HG03457 (cell line): Measurements from ENCODE around the gene C5orf15.
"Not testable (repeated sequence)": the region's sequence is repeated elsewhere in the genome, so short reads cannot be mapped to it uniquely, and the experiment has no call there.

Experiments
- ATAC-seq: cut with Tn5 transposase; IDR thresholded peaks from one replicate; pipeline ENCODE4 v1.9.1; 2021; ENCODE audit warnings: moderate number of reproducible peaks; ENCODE audit not compliant: unreplicated experiment

The C5orf15 gene

GRCh38 chr5:133994297-133994989 lies 26.0 kb upstream of the C5orf15 start:
- no peak for ATAC-seq

GRCh38 chr5:133993185-133993936 lies 24.9 kb upstream of the C5orf15 start:
- ATAC-seq: no peak

DNA sequence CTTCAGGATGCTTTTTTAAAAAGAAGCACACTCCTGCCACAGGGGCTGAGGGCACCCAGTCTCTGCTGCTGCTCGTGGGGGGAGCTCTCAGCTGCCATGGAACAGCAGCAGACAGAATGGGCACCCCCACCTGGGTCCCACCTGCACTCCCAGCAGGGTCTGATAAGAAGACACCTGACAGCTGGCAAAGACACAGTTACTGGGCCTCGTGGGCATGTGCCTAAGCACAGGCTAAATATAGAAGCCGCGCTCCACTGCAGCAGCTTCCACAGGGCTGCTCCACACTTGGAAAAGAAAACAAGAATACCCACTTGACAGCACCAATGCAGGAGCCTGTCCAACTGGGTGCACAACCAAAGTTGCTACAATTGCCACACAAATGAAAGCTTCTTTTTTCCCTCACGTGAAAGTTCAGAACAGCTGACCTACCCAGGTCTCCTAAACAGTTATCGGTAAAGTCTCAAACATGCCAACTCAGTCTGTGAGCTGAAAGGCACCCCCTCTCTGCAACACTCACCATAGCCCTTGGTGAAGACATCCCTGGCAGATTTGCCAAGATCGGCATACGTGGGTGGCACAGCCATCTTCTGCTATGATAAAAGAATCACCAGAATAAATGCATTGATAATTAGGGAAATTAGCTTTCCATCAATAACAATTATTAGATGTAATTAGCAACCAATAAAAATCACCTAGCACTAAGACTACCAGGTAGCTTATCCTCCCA lies 24.2 kb upstream of the C5orf15 start:
- no peak for ATAC-seq

- ATAC-seq: no peak
Measured at GRCh38 chr5:133991171-133991910, 22.9 kb upstream of the C5orf15 start.

DNA sequence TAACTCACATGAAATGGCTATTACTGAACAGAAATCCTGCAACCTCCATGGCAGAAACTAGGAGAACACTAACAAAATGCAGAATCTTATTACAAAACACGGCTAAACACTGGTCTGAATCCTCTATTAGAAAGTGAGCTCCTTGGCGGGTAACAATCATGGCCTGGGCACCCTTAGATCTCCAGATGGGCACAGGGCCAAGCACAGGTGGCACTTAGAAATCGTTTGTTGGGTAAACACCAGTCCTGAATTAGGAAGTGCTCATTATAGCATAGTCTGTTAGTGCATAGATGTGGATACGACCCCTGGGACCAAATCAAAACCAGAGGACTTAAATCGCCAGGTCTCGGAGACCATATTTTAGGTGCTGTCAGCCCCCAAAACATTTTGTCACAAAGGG lies 22.0 kb upstream of the C5orf15 start:
- ATAC-seq: no peak

GRCh38 chr5:133985540-133986180 lies 17.2 kb upstream of the C5orf15 start:
- ATAC-seq: no peak

DNA sequence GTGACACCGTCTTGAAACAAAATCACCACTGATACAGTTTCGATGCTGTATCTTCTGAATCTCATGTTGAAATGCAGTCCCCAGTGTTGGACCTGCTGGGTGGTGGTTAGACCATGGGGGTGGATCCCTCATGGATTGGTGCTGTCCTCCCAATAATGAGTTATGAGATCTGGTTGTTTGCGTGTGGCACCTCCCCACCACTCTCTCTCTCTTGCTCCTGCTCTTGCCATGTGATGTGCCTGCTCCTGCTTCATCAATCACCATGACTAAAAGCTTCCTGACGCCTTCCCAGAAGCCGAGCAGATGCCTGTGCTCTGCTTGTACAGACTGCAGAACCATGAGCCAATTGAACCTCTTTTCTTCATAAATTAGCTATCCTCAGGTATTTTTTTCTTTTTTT lies 15.2 kb upstream of the C5orf15 start:
- no peak for ATAC-seq

- no peak for ATAC-seq
Measured at GRCh38 chr5:133981714-133982113, 13.3 kb upstream of the C5orf15 start.

GRCh38 chr5:133980652-133981051 lies 12.2 kb upstream of the C5orf15 start:
- ATAC-seq: no peak

- ATAC-seq: no peak
Measured at GRCh38 chr5:133978943-133979342, 10.5 kb upstream of the C5orf15 start.

- ATAC-seq: no peak
Measured at GRCh38 chr5:133977858-133978257, 9.4 kb upstream of the C5orf15 start.

DNA sequence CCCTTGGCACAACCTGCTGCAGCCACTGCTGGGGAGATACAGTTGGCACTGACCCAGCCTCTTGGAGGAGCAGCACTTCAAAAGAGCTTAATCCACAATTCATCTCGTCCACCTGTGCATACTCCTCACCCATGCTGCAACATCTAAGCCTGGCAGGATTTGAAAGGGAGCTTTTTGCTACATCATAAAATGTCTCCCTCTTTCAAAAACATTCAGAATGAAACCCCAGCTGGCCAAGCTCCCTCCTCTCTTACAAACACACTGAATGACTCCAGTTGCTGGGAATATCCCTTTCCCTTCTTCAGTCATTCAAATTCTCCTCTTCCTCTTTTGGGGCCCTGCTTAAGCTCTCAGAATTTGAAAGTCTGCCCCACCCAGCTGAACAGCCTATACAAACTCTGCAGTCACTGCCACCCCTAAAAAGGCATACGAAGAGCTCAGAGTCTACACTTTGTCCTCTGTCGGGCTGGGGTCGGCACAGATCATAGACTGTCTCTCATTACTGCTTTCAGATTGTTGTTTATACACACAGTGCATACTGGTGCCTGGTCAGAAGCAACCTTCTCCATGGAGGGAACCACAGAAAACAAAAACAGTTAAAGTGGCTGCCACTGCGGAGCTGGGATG lies 8.8 kb upstream of the C5orf15 start:
- no peak for ATAC-seq

DNA sequence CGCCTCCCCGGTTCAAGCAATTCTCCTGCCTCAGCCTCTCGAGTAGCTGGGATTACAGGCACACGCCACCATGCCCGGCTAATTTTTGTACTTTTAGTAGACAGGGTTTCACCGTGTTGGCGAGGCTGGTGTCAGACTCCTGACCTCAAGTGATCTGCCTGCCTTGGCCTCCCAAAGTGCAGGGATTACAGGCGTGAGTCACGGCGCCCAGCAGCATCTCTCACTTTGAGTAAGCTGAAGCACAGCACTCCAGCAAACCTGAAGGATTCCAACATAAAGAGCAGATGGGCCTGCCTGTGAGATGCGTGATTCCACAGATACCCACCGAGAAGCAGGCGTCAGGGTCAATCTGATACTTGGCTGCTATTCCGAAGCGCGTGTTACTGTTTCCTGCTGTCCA lies 7.1 kb upstream of the C5orf15 start:
- ATAC-seq: not testable (repeated sequence)

DNA sequence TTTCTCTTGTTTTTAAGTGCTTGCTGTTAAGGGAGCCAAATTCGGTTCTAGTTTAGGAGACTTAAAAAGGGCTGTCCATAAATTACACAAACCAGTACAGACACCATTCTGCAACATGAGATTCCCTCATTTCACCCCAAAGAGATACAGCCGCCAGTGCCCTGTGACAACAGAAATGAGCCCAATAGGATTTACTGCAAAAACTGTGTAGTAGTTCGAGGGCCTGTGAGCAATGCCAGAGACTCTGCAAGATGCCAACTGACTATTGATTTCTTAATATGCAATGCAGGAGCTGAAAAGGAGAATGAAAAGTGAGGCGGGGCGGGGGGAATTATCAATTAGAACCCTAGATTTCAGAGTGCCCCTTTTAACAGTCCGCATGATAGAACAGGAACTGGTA lies 5.7 kb upstream of the C5orf15 start:
- no peak for ATAC-seq

DNA sequence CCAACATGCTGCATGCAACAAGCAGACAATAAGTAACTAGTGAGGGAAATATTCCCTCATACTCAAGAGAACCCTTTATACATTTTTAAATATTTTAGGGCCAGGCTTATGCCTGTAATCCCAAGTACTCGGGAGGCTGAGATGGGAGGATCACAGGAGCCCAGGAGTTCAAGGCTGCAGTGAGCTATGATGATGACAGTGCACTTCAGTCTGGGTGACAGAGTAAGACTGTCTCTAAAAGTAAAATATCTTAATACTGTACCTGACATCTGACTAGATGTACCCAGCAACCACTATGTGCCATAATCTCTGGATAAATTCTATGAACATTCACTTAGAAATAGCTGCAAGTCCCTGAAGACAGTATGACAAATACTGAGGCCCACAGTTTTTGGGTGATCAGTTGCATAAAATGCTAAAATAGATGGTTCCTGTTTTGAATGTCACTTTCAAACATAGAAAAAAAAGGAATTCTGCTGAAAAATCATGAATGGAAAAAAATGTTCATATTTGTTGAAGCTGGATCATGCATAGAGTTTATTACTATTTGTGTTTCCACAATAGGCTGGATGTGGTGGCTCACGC lies 2.0 kb upstream of the C5orf15 start:
- ATAC-seq: no peak

DNA sequence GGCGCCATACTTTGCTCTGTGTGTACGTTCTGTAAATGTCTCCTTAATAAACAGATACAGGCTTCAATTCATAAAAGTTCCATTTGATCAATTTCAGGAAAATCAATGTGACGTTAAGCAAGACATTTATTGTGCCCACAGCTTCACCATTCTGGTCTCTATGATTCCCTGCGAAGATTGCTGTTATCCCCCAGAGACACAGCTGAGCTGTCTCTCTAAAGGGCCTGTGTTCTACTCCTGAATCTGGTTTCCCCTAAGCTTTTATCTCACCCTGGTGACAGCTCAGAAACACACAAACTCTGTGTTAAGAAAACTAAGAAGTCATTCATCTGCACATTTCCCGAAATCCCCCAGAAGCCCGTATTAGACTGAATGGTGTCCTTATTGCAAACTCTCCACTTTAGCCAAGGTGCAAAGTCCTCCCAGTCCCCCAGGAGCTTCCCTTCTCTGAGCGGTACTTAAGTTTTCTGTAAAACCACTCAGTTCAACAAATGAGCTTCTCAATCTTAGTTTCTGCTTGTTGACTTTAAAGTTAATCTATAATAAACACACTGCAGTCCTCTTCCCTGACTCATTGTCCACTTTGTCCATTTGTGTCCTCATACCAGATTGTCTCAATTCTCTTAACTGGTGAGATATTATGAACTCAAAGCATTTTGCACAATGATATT lies 1.4 kb upstream of the C5orf15 start:
- ATAC-seq: no peak

DNA sequence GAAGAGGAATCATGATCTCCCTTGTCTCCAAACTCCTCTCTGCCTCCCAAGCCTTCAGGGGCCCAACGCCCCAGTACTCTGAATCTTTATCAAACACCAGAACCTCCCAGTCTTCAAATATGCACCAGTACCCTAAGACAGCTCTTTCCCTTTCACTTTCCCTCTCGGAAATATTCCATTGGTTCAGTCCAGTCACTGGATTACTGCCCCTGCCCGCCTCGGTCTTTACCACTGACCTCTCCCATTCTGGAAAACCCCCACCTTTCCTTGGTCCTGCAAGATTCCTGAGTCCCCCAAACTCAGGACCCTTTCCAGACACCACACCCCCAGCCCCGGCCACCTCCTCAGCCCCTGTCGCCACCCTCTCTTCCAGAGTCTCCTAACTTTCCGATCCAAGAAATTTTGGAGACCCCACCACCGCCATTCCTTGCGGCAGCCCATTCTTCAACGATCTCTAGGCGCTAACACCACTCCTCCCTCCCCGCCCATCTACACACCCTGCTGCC lies 674 bp downstream of the C5orf15 start:
- ATAC-seq: no peak

- ATAC-seq: no peak
Measured at GRCh38 chr5:133967124-133967523, 1.3 kb downstream of the C5orf15 start.

- no peak for ATAC-seq
Measured at GRCh38 chr5:133966090-133966489, 2.3 kb downstream of the C5orf15 start.
